WTC11 (cell line): ENCODE results near the gene TCHP. TPM values are rescaled to one million over a fixed set of nuclear protein-coding genes. Genes with fewer than 3 reads are reported as not detected.

Experiments
- ATAC-seq: fragments of 200-7000 bp; cut with Tn5 transposase; 2 replicates; pipeline ENCODE4 v1.10.0; 2021; ENCODE audit warnings: mild to moderate bottlenecking, moderate library complexity
- CTCF ChIA-PET: fragments of 300-600 bp; sonication (Branson Sonifier 250); formaldehyde crosslinking; loops from one replicate; lab custom pipeline; 2021; ENCODE audit warnings: antibody characterized with exemption; lab: Charles Lee
- POLR2A ChIA-PET: fragments of 350-600 bp; sonication (Branson Sonifier 250); formaldehyde crosslinking; loops from one replicate; lab custom pipeline; 2021; ENCODE audit warnings: antibody characterized with exemption; lab: Charles Lee
- DNase-seq: peaks from one replicate; pipeline ENCODE4 v3.0.0; 2021; ENCODE audit warnings: low spot score
- H3K27ac Mint-ChIP-seq: 2 replicates; pipeline ENCODE4 v1.8.0; 2021; ENCODE audit warnings: mixed read lengths
- H3K27me3 Mint-ChIP-seq: 2 replicates; pipeline ENCODE4 v1.8.0; 2021; ENCODE audit warnings: low read depth, mild to moderate bottlenecking, moderate library complexity, mixed read lengths
- H3K36me3 Mint-ChIP-seq: 2 replicates; pipeline ENCODE4 v1.8.0; 2021; ENCODE audit warnings: mixed read lengths
- H3K4me1 Mint-ChIP-seq: 2 replicates; pipeline ENCODE4 v1.8.0; 2022; ENCODE audit warnings: mixed read lengths
- H3K4me3 Mint-ChIP-seq: 2 replicates; pipeline ENCODE4 v1.8.0; 2021; ENCODE audit warnings: mild to moderate bottlenecking, moderate library complexity, mixed read lengths
- H3K9me3 Mint-ChIP-seq: 2 replicates; pipeline ENCODE4 v1.8.0; 2021; ENCODE audit warnings: mixed read lengths
- ATF1 ChIP-seq: sonication (generic); formaldehyde crosslinking; IDR thresholded peaks from 2 replicates; pipeline ENCODE4 v1.8.1; 2023; ENCODE audit warnings: mild to moderate bottlenecking, moderate library complexity, missing genetic modification reagents
- CBFB ChIP-seq: sonication (generic); formaldehyde crosslinking; IDR thresholded peaks from 2 replicates; pipeline ENCODE4 v1.8.1; 2022; ENCODE audit warnings: mild to moderate bottlenecking, low read depth, missing genetic modification reagents
- CREM ChIP-seq: sonication (generic); formaldehyde crosslinking; IDR thresholded peaks from 2 replicates; pipeline ENCODE4 v1.8.1; 2022; ENCODE audit warnings: mild to moderate bottlenecking, missing genetic modification reagents, moderate library complexity
- EMX1 ChIP-seq: fragments of 250-450 bp; sonication (Bioruptor Pico); IDR thresholded peaks from 2 replicates; pipeline ENCODE4 v1.8.0; 2021; ENCODE audit warnings: mild to moderate bottlenecking
- FOXJ3 ChIP-seq: sonication (generic); formaldehyde crosslinking; IDR thresholded peaks from 2 replicates; pipeline ENCODE4 v1.9.0; 2021; ENCODE audit warnings: missing genetic modification reagents, mild to moderate bottlenecking, borderline replicate concordance
- KAT7 ChIP-seq: sonication (generic); formaldehyde crosslinking; IDR thresholded peaks from 2 replicates; pipeline ENCODE4 v1.8.1; 2023; ENCODE audit warnings: missing genetic modification reagents, mild to moderate bottlenecking, borderline replicate concordance
- MXD4 ChIP-seq: fragments of 250-450 bp; sonication (Bioruptor Pico); IDR thresholded peaks from 2 replicates; pipeline ENCODE4 v1.8.0; 2021; ENCODE audit warnings: mild to moderate bottlenecking, moderate library complexity, borderline replicate concordance
- NR2C2 ChIP-seq: sonication (generic); formaldehyde crosslinking; IDR thresholded peaks from 2 replicates; pipeline ENCODE4 v1.8.0; 2022; ENCODE audit warnings: mild to moderate bottlenecking, missing genetic modification reagents
- RELA ChIP-seq: sonication (generic); formaldehyde crosslinking; IDR thresholded peaks from 2 replicates; pipeline ENCODE4 v1.8.1; 2022; ENCODE audit warnings: missing genetic modification reagents, mild to moderate bottlenecking, borderline replicate concordance
- TCF7 ChIP-seq: sonication (generic); formaldehyde crosslinking; IDR thresholded peaks from 2 replicates; pipeline ENCODE4 v1.8.0; 2022; ENCODE audit warnings: mild to moderate bottlenecking, low read depth, missing genetic modification reagents, moderate library complexity
- ZNF138 ChIP-seq: sonication (generic); formaldehyde crosslinking; conservative IDR thresholded peaks from 2 replicates; pipeline ENCODE4 v1.8.1; 2022; ENCODE audit warnings: mild to moderate bottlenecking, moderate library complexity, missing genetic modification reagents
- ZNF416 ChIP-seq: fragments of 250-450 bp; sonication (Bioruptor Pico); IDR thresholded peaks from 2 replicates; pipeline ENCODE4 v1.9.0; 2021; ENCODE audit warnings: mild to moderate bottlenecking, inconsistent platforms
- total RNA-seq: library from RNA; stranded (reverse); gene quantifications from 3 replicates; pipeline ENCODE4 v1.2.3, GENCODE V29; 2021
- TF ChIP-seq, protein P1 (sequence below): fragments of 250-450 bp; sonication (Bioruptor Pico); IDR thresholded peaks from 2 replicates; pipeline ENCODE4 v1.9.0; 2021; ENCODE audit warnings: mild to moderate bottlenecking, borderline replicate concordance
- TF ChIP-seq, protein P2 (sequence below): sonication (generic); formaldehyde crosslinking; IDR thresholded peaks from 2 replicates; pipeline ENCODE4 v1.8.0; 2023; ENCODE audit warnings: missing genetic modification reagents, mild to moderate bottlenecking, borderline replicate concordance
- TF ChIP-seq, protein P3 (sequence below): fragments of 250-450 bp; sonication (Bioruptor Pico); IDR thresholded peaks from 2 replicates; pipeline ENCODE4 v1.9.0; 2021; ENCODE audit warnings: mild to moderate bottlenecking
- TF ChIP-seq, protein P4 (sequence below): fragments of 250-450 bp; sonication (Bioruptor Pico); IDR thresholded peaks from 2 replicates; pipeline ENCODE4 v1.9.0; 2021; ENCODE audit warnings: moderate library complexity, mild to moderate bottlenecking, inconsistent platforms, borderline replicate concordance
- TF ChIP-seq, protein P5 (sequence below): sonication (generic); formaldehyde crosslinking; IDR thresholded peaks from 2 replicates; pipeline ENCODE4 v1.8.0; 2022; ENCODE audit warnings: mild to moderate bottlenecking, missing genetic modification reagents
- TF ChIP-seq, protein P6 (sequence below): fragments of 250-450 bp; sonication (Bioruptor Pico); IDR thresholded peaks from 2 replicates; pipeline ENCODE4 v1.9.0; 2021; ENCODE audit warnings: mild to moderate bottlenecking
- TF ChIP-seq, protein P7 (sequence below): sonication (generic); formaldehyde crosslinking; IDR thresholded peaks from 2 replicates; pipeline ENCODE4 v1.8.1; 2022; ENCODE audit warnings: mild to moderate bottlenecking, moderate library complexity, missing genetic modification reagents

TCHP gene
- total RNA-seq, 1 experiment from 2014 or later = 7.9 TPM

DNA sequence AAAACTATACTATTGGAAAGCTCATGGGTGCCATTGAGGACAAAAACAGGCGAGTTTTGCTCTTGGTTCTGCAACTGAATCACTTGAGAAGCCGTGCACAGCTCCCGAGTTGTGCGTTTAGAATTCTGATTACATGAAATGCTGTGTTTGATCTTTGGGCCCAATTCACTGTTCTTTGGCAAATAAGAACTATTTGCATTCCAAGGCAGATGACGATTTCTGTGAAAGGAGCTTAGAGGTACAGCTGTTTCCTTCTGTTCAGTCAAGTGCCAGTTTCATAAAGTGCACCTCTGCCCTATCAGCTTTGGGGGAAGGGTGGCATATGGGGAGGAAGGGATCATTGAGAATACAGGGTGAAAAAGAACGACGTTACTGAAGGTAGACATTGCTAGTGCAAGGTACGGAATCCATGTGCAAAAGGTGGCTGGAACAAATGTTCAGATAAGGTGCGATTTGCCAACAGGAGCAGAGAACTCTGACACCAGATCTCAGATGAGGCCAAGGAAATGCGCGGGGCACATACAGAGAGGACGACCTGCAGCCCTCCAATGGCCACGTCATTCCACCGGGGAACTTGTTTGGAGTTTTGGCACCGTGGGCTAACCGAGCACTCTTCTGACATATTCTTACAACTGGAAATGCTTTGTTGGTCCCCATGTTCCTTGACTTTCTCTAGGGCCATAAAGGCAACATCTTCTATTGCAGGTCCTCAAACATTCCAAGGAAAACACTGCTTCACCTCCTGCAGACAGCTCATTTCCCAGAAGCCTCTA is 30.1 kb downstream of the TCHP start:
- Mint-ChIP-seq H3K36me3 (peaks cover 21% of the 10 kb centered on the region), H3K9me3 (no peaks in the 10 kb centered on the region), H3K27me3 (no peaks in the 10 kb centered on the region), H3K27ac (no peak overlapping the region), H3K4me3 (no peak overlapping the region), H3K4me1 (peaks cover 2% of the 10 kb centered on the region; the same call in 1 of the 2 replicates)
- TF ChIP-seq, protein P1, sequence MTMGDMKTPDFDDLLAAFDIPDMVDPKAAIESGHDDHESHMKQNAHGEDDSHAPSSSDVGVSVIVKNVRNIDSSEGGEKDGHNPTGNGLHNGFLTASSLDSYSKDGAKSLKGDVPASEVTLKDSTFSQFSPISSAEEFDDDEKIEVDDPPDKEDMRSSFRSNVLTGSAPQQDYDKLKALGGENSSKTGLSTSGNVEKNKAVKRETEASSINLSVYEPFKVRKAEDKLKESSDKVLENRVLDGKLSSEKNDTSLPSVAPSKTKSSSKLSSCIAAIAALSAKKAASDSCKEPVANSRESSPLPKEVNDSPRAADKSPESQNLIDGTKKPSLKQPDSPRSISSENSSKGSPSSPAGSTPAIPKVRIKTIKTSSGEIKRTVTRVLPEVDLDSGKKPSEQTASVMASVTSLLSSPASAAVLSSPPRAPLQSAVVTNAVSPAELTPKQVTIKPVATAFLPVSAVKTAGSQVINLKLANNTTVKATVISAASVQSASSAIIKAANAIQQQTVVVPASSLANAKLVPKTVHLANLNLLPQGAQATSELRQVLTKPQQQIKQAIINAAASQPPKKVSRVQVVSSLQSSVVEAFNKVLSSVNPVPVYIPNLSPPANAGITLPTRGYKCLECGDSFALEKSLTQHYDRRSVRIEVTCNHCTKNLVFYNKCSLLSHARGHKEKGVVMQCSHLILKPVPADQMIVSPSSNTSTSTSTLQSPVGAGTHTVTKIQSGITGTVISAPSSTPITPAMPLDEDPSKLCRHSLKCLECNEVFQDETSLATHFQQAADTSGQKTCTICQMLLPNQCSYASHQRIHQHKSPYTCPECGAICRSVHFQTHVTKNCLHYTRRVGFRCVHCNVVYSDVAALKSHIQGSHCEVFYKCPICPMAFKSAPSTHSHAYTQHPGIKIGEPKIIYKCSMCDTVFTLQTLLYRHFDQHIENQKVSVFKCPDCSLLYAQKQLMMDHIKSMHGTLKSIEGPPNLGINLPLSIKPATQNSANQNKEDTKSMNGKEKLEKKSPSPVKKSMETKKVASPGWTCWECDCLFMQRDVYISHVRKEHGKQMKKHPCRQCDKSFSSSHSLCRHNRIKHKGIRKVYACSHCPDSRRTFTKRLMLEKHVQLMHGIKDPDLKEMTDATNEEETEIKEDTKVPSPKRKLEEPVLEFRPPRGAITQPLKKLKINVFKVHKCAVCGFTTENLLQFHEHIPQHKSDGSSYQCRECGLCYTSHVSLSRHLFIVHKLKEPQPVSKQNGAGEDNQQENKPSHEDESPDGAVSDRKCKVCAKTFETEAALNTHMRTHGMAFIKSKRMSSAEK (CRISPR knock-in tag) = no peak
- TF ChIP-seq RELA (CRISPR knock-in tag) (no peak), MXD4 (no peak), CBFB (CRISPR knock-in tag) (no peak), FOXJ3 (CRISPR knock-in tag) (no peak), CREM (no peak), EMX1 (CRISPR knock-in tag) (no peak), ZNF416 (CRISPR knock-in tag) (no peak), KAT7 (no peak), NR2C2 (CRISPR knock-in tag) (no peak), ATF1 (CRISPR knock-in tag) (no peak)
- TF ChIP-seq, protein P2, sequence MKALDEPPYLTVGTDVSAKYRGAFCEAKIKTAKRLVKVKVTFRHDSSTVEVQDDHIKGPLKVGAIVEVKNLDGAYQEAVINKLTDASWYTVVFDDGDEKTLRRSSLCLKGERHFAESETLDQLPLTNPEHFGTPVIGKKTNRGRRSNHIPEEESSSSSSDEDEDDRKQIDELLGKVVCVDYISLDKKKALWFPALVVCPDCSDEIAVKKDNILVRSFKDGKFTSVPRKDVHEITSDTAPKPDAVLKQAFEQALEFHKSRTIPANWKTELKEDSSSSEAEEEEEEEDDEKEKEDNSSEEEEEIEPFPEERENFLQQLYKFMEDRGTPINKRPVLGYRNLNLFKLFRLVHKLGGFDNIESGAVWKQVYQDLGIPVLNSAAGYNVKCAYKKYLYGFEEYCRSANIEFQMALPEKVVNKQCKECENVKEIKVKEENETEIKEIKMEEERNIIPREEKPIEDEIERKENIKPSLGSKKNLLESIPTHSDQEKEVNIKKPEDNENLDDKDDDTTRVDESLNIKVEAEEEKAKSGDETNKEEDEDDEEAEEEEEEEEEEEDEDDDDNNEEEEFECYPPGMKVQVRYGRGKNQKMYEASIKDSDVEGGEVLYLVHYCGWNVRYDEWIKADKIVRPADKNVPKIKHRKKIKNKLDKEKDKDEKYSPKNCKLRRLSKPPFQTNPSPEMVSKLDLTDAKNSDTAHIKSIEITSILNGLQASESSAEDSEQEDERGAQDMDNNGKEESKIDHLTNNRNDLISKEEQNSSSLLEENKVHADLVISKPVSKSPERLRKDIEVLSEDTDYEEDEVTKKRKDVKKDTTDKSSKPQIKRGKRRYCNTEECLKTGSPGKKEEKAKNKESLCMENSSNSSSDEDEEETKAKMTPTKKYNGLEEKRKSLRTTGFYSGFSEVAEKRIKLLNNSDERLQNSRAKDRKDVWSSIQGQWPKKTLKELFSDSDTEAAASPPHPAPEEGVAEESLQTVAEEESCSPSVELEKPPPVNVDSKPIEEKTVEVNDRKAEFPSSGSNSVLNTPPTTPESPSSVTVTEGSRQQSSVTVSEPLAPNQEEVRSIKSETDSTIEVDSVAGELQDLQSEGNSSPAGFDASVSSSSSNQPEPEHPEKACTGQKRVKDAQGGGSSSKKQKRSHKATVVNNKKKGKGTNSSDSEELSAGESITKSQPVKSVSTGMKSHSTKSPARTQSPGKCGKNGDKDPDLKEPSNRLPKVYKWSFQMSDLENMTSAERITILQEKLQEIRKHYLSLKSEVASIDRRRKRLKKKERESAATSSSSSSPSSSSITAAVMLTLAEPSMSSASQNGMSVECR (CRISPR knock-in tag) = no peak
- TF ChIP-seq, protein P3, sequence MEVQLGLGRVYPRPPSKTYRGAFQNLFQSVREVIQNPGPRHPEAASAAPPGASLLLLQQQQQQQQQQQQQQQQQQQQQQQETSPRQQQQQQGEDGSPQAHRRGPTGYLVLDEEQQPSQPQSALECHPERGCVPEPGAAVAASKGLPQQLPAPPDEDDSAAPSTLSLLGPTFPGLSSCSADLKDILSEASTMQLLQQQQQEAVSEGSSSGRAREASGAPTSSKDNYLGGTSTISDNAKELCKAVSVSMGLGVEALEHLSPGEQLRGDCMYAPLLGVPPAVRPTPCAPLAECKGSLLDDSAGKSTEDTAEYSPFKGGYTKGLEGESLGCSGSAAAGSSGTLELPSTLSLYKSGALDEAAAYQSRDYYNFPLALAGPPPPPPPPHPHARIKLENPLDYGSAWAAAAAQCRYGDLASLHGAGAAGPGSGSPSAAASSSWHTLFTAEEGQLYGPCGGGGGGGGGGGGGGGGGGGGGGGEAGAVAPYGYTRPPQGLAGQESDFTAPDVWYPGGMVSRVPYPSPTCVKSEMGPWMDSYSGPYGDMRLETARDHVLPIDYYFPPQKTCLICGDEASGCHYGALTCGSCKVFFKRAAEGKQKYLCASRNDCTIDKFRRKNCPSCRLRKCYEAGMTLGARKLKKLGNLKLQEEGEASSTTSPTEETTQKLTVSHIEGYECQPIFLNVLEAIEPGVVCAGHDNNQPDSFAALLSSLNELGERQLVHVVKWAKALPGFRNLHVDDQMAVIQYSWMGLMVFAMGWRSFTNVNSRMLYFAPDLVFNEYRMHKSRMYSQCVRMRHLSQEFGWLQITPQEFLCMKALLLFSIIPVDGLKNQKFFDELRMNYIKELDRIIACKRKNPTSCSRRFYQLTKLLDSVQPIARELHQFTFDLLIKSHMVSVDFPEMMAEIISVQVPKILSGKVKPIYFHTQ = no peak
- DNase-seq (no peak), ATAC-seq (no peak)
- POLR2A ChIA-PET = no interaction called here
- CTCF ChIA-PET = interaction anchor here (0.6 to 1.7 kb wide), 2 partner anchors 19 to 77 kb away, joined by 3 to 5 read pairs; no protein-coding TSS in a partner anchor

DNA sequence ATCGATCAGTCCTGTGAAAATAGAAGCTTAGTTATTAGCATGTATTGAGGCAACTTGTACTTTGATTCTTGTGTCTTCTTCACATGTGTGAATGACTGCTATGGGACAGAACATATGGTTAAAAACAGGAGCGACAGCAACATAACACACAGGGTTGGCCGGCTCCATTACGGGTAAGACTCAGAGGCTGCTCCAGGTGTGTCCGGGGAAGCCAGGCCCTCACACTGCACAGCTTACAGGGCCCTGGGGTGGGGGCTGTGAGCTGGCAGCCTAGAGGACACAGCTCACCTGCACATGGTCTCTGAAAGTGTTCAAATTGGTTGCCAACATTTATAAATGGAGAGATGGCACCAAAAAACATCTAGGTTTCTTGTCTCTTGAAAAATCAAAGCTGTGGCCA is 31.1 kb downstream of the TCHP start:
- CTCF ChIA-PET = interaction anchor here (1.7 kb wide), 1 partner anchor 20 kb away, joined by 5 read pairs; no protein-coding TSS in a partner anchor
- H3K27ac Mint-ChIP-seq = no peak overlapping the region
- TF ChIP-seq ZNF138 (CRISPR knock-in tag) (no peak), TCF7 (CRISPR knock-in tag) (no peak), NR2C2 (CRISPR knock-in tag) (no peak), MXD4 (no peak)
- TF ChIP-seq, protein P4, sequence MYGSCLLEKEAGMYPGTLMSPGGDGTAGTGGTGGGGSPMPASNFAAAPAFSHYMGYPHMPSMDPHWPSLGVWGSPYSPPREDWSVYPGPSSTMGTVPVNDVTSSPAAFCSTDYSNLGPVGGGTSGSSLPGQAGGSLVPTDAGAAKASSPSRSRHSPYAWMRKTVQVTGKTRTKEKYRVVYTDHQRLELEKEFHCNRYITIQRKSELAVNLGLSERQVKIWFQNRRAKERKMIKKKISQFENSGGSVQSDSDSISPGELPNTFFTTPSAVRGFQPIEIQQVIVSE (CRISPR knock-in tag) = no peak
- TF ChIP-seq, protein P5, sequence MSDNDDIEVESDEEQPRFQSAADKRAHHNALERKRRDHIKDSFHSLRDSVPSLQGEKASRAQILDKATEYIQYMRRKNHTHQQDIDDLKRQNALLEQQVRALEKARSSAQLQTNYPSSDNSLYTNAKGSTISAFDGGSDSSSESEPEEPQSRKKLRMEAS (CRISPR knock-in tag) = no peak
- TF ChIP-seq, protein P6, sequence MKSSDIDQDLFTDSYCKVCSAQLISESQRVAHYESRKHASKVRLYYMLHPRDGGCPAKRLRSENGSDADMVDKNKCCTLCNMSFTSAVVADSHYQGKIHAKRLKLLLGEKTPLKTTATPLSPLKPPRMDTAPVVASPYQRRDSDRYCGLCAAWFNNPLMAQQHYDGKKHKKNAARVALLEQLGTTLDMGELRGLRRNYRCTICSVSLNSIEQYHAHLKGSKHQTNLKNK (CRISPR knock-in tag) = no peak
- TF ChIP-seq, protein P7, sequence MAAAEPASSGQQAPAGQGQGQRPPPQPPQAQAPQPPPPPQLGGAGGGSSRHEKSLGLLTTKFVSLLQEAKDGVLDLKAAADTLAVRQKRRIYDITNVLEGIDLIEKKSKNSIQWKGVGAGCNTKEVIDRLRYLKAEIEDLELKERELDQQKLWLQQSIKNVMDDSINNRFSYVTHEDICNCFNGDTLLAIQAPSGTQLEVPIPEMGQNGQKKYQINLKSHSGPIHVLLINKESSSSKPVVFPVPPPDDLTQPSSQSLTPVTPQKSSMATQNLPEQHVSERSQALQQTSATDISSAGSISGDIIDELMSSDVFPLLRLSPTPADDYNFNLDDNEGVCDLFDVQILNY (CRISPR knock-in tag) = no peak

More for the DNA sequence above, 31.1 kb downstream of the TCHP start:
- ATAC-seq = no peak
- peaks cover 29% of the 10 kb centered on the region for H3K36me3 Mint-ChIP-seq
- POLR2A ChIA-PET = no interaction called here
- no peak overlapping the region for H3K4me3 Mint-ChIP-seq
- H3K9me3 Mint-ChIP-seq = no peaks in the 10 kb centered on the region
- H3K27me3 Mint-ChIP-seq = no peaks in the 10 kb centered on the region
- peaks cover 2% of the 10 kb centered on the region; the same call in 1 of the 2 replicates for H3K4me1 Mint-ChIP-seq
- no peak for DNase-seq
